NCI-H2081 (cell line): ENCODE measurements around the gene RCOR3.

Experiments used
- DNase-seq, 2 experiments: peaks; one replicate each; lab custom pipeline; 2025; lab: John Stamatoyannopoulos, UW

The RCOR3 gene

GRCh38 chr1:211324992-211325775 is 66.0 kb downstream of the RCOR3 start:
- DNase-seq = peak in 1 of 2 experiments; percentile 18

- DNase-seq = no peak
Measured at GRCh38 chr1:211326140-211326527, 67.0 kb downstream of the RCOR3 start.

- DNase-seq = peak; percentile 43 to 44
Measured at GRCh38 chr1:211326528-211327345, 67.6 kb downstream of the RCOR3 start, which contains the start of gene TRAF5. Gene TRAF5 (plus strand): TSS chr1:211326833. CDS start chr1:211353240, 26,407 bp downstream.

GRCh38 chr1:211327346-211327921 is 68.3 kb downstream of the RCOR3 start:
- DNase-seq = peak; percentile 79 to 83

GRCh38 chr1:211328084-211328694 is 69.0 kb downstream of the RCOR3 start:
- no peak for DNase-seq

GRCh38 chr1:211328866-211329475 is 69.8 kb downstream of the RCOR3 start:
- no peak for DNase-seq

GRCh38 chr1:211329764-211330201 is 70.6 kb downstream of the RCOR3 start:
- no peak for DNase-seq

GRCh38 chr1:211330282-211330936 is 71.2 kb downstream of the RCOR3 start:
- no peak for DNase-seq

- no peak for DNase-seq
Measured at GRCh38 chr1:211331011-211331709, 72.0 kb downstream of the RCOR3 start.

- no peak for DNase-seq
Measured at GRCh38 chr1:211332036-211332616, 73.0 kb downstream of the RCOR3 start.

- DNase-seq = no peak
Measured at GRCh38 chr1:211332830-211333229, 73.7 kb downstream of the RCOR3 start.

- DNase-seq = peak in 1 of 2 experiments; percentile 22
Measured at GRCh38 chr1:211333906-211334305, 74.7 kb downstream of the RCOR3 start.

GRCh38 chr1:211334986-211335385 is 75.8 kb downstream of the RCOR3 start:
- no peak for DNase-seq

GRCh38 chr1:211335522-211336157 is 76.5 kb downstream of the RCOR3 start:
- DNase-seq = peak in 1 of 2 experiments; percentile 23

- DNase-seq = no peak
Measured at GRCh38 chr1:211336161-211336560, 77.0 kb downstream of the RCOR3 start.

GRCh38 chr1:211336775-211337174 is 77.6 kb downstream of the RCOR3 start:
- DNase-seq = no peak

- no peak for DNase-seq
Measured at GRCh38 chr1:211337430-211338223, 78.5 kb downstream of the RCOR3 start.

- no peak for DNase-seq
Measured at GRCh38 chr1:211338224-211338620, 79.1 kb downstream of the RCOR3 start.

- no peak for DNase-seq
Measured at GRCh38 chr1:211339631-211340041, 80.5 kb downstream of the RCOR3 start.
